Dermis blood vessel endothelial cell (primary cell): ENCODE measurements around the gene COLEC12. TPM values are rescaled to one million over a fixed set of nuclear protein-coding genes. Genes with fewer than 3 reads are reported as not detected.

Experiments
- DNase-seq: peaks from one replicate; pipeline ENCODE4 v3.0.0; 2010
- total RNA-seq: library from RNA; depleted of rRNA; stranded (reverse); fragments of >200 nt; gene quantifications from 2 replicates; pipeline ENCODE4 v1.2.3, GENCODE V29; 2014

The COLEC12 gene
- total RNA-seq, 1 donor from 2014 or later = 45.1 TPM

DNA sequence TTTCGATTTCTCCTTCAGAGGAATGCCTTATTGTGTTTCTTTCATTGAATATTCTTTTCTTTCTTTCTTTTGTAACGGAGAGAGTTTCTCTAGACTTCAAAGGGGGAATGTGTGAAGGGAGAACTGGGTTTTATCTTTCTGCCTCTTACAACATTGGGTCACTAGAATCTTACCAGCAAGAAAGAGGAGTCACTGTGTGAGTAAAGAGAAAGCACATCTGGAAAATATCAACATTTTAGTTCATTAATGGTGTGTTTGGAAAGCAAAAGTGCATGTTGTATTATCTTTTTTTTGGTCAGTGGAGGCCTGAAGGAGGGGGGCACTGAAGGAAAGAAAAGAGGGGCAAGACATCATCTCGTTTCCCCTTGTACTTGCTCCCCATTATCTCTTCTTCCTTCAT, 146.0 kb downstream of the COLEC12 start:
- DNase-seq = no peak

DNA sequence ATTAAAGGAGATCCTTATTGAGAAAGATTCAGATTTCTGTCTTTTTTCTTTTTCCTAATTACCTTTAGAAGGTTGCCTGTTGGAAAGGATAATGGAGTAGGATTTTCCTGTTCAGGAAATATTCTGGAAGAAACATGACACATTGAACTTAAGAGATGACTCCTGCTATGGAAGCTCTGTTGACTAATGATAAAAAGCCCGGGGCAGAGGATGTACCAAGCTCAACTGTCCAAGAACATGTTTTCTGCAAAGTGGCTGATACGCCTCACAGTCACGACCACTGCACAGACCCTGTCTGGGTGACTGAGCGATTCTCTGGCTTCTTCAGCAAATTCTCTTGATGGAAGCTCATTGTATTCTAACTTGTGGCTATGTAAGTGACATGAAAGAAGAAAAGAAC, 146.5 kb downstream of the COLEC12 start:
- DNase-seq = no peak

DNA sequence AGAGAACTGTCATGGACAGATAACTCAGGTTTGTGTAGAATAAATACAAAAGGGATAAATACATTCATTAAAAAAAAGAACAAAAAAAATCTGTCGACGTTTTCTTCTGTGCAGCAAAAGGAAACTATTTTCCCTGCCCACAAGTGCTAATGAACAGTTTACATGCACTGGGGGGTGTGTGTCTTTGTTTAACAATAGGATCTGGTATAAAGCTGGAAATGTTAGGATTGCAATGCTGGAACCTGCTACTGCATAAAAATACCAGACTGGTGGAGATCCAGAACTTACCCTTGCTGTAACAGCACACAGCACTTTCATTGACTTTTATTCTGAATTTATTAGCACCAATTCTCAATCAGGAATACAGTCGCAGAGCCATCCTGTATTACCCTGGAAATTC, 148.1 kb downstream of the COLEC12 start:
- DNase-seq = no peak

- no peak for DNase-seq
Observed at GRCh38 chr18:350953-351572, 149.4 kb downstream of the COLEC12 start.

DNA sequence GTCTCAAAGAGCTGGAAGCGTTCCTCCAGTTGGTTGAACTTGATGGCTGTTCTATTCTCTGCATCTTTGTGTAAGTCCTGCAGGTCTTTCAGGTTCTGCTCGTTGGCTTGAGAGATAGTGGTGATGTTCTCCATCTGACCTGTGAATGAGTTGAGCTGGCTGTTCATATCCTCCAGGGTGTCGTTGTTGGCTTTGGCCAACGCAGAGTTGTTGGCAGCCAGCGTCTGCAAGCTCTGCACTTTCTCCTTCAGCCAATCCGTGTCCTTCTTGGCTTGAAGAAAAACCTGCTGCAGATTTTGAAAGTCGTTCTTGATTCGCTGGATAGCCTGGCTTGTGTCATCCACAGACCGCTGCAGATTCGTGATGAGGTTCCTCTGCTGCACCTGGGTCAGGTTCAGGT, 153.9 kb downstream of the COLEC12 start:
- no peak for DNase-seq

DNA sequence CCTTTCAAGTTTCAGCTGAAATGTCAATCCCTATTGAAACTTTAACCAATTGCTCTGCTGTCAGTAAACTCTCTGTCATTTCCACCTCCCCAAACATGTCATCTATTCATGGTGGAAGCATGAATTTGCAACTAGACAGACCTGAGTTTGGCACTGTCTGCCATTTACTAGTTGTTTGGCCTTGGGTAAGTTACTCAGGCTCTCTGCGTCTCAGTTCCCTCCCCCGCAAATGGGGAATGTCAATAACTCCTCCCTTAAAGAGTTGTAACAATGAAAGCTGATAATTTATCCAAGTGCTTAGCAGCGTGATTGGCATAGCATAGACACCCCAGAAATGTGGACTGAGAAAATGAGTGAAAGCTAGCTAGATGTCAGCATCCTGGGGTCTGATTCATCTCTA, 159.4 kb downstream of the COLEC12 start:
- DNase-seq = no peak

DNA sequence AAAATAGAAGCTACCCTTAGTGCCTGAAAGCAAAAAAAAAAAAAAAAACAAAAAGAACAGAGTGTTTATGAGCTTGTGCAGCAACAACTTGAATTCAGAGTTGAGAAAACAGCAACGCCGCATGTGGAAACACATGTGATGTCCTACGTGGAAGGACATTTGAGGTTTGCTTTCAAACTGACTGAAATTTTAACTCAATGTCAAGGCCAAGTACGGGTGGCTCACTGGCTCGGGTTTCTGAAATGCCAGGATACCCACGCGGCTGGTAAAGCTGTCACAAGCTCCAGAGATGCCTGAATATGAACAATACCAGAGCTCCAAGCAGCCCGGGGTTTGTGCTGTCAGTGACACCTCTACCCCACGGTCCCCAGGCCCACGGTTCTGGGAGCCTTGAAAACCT, 160.5 kb downstream of the COLEC12 start:
- no peak for DNase-seq

DNA sequence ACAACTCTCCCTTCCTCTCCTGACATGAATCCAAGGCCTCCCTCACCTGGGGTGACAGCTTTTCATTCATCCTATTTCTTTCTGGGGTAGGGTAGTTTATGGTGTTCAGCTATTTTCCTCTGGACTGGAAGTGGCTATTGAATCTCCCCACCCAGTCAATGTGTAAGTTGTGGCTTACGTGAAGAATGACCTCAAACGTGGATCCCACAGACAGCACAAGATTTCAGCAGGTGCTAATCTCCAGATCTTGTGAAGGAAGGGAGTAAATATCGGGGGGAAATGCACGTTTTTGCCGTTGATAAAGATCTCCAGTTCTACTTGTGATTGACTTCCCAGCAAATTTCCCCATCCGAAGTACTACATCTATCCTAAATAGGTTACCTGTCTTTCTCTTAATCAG, 161.3 kb downstream of the COLEC12 start:
- no peak for DNase-seq

GRCh38 chr18:336713-337112, 163.8 kb downstream of the COLEC12 start:
- DNase-seq = no peak

DNA sequence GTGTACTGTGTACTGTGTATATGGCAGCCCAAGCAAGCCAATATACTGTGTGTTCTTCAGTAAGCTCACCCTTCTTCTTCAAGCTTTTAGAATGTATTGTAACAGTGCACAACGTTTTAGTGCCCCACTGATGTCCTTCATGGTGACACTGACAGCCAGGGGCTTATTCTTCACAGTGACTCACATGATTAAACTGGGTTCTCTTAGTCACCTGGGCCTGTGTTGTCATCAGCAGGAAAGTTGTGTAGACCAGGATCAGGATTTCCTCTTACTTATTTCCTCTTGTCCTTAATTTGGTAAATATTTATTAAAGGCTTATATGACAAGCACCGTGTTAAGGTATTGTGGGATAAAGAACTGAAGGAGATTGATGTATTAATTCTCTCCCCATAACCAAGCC, 164.8 kb downstream of the COLEC12 start:
- DNase-seq = peak; percentile 44

- no peak for DNase-seq
Observed at GRCh38 chr18:334575-335132, 165.8 kb downstream of the COLEC12 start.

DNA sequence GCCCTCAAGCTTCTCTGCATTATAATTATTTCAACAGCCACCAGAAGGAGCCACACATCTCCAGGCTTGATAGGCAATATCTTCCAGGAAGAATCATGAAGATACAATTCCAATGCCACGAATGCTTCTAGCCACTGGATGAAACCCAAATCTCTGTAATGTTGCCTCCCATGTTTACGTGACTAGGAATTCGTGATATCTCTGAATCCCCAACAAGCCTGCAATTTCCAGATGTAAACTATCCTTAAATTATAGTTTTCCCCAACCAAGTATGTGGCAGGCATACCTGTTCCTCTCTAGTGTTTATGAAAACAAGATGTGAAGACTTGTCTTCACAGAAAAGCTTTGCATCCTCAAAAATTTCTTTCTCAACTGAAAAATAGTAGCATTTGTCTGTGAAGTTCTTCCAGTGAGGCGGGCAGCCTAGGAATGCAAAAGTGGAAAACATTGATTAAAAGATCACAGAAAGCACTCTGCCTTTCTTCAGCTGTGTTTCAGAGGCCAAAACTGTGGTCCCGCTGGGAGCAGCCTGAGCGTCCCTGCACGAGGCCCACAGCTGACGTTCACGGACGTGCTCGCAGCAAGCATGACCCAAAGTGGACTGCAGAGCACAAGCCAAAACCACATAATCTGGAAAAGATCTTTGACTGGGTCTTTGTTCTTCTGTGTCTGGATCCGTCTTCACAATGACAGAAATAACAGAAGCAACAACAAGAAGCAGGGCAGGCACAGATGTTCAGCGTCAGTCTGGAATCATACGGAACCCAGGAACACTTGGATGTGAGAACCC, 167.6 kb downstream of the COLEC12 start:
- no peak for DNase-seq

DNA sequence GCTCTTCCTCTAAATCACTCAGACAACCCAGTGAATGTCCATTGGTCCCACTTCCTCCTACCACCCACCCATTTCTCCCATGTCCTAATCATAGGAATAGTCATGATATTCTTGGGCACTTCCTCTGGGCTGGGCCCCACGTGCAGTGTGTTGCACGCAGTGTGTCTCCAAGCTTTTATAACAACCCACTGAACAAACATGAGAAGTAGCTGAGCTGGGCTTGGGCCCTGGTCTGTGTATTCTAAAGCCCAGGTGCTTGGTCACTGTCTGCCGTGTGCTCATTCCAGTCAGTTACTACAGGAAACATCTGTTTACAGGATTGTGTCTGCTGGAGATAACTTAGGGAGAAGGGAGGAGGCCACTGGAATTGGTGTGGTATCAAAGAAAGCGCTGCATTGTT, 168.5 kb downstream of the COLEC12 start:
- peak; percentile 79 for DNase-seq

- DNase-seq = no peak
Observed at GRCh38 chr18:331221-331821, 169.2 kb downstream of the COLEC12 start.

- DNase-seq = no peak
Observed at GRCh38 chr18:328928-329327, 171.6 kb downstream of the COLEC12 start.

DNA sequence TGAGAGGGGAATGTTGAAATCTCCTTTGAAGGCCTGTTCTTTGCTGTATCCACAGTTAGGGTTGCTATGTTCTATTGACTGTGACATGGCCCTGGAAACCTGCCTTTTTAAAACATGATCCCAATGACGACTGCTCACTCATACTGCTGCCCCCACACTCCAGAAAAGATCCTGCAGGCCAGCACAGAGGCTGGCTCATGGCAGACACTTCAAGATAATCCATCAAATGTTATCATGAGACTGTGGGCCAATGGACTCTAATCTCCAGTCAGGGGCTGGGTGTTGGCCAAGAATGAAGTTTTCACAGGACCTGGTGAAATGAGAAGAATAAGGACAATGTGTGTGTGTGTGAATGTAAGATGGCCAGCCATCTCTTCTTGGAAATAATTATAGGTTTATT, 173.7 kb downstream of the COLEC12 start:
- no peak for DNase-seq

DNA sequence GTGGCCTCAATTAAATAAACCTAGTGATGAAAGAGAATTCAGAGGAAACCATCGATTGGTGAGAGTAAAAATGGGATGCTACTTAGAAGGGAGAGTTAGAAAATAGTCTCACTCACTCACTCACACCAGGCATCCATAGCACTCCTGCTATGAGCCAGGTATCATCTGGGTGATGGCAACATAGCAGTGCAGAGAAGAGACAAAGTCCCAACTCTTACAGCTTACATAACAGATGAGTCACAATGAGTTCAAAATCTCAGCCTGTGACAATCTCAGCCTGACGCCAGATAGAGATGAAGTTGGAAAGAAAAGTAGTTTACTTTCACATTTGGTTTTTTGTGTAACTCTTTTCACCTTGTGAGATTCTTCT, 177.3 kb downstream of the COLEC12 start:
- peak; percentile 33 for DNase-seq

GRCh38 chr18:321865-322467, 178.5 kb downstream of the COLEC12 start:
- DNase-seq = no peak

DNA sequence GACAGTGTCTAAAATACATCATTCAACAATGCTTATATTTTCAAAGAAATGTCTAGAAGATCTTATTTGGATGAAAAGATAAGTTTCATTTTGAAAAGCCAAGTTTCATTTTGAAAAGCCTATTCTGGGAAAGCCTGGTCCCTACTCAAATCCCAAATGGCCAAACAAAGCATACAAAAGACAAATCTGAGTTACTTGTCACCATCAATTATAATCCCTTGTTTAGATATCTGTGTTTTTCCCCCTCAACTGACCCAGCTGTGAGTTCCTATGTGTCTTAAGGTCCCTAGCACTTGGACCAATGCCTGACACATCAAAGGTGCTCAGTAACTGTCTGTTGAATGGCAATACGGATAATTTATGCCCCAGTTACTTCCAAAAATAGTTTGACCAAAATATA, 180.3 kb downstream of the COLEC12 start:
- no peak for DNase-seq

DNA sequence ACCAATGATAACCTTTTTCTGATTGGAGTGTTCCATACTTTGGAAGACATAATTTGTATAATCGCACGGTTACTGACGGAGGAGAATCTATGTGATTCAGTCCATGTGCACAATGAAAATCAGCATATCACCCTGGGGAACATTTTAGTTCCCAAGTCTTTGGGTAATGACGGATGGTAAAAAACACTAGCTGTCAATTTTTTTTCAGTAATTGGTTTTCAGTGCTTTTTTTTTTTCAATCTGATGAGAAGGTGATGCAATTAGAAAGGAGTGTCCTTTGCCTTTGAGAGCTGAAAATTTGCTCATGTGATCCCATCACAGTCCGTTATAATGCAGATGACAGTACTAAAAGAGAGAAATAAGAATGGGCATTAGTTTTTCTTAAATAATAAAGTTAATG, 180.8 kb downstream of the COLEC12 start:
- no peak for DNase-seq

DNA sequence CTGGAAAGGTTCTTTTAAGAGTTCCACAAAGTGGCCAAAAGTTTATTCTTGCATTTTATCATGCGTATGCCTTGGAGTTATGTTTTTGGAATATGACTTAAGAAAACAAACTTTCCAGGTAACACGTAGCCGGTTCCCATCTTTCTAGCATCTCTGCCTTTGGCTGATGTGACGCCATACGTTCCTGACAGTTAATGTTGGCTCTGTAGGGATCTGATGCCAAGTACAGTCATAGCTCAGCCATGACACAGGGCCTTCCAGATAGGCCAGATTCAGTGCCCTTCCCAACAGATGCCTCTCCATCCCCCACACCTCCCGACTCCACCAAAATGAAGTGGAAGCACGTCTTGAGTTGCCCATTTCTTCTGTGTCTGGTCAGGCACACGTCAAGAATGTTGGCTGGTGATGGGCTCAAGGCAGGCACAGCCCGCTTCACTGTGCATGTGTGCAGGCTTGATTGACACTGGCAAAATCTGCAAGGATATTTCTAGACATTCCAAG, 181.7 kb downstream of the COLEC12 start:
- DNase-seq = no peak

DNA sequence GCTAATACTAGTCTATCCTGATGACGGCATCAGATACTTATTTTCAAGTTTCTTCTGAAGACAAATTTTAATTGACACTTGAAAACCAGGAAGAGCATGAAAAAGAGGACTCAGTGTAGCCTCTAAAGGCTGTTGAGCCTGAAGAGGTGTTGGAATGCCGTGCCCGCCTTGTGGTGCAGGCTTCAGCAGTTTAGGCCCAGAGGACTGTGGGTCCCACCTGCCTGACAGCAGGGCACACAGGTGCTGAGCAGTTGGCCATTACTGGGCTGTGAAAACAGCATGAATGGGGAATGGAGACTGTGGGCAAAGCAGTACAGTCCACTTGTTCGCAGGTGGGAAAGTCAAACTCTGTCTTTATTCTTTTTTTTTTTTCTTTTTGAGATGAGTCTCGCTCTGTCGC, 182.9 kb downstream of the COLEC12 start:
- DNase-seq = no peak

DNA sequence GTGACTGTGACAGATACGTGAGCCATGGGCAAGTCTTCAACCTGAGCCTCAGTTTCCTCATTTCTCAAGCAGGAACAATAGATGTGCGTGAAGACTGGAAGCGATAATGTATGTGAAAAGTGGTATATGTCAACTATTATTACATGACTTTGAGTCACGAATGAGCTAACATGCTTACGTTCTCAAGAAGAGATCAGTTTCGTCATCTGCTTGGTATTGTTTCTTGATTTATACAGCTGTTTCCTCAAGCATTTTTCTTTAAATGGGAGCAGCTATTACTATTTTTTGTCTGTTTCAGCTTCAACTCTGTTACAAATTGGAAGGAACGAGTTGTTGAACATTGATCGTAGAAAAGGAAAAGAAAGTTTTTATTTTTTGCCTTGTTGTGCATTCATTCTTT, 184.1 kb downstream of the COLEC12 start:
- DNase-seq = peak; percentile 82
